Calu3 (cell line): Measurements from ENCODE around the gene TAPT1. TPM values are rescaled to one million over a fixed set of nuclear protein-coding genes. Genes with fewer than 3 reads are reported as not detected.

ENCODE experiments used
- BruUV-seq: library from RNA; stranded (reverse); fragments of 400-500 nt; replicated peaks from 2 replicates; lab custom pipeline; 2021; lab: Mats Ljungman, UMichigan
- CTCF ChIA-PET: fragments of 300-600 bp; sonication (Branson Sonifier 250); formaldehyde crosslinking; loops from one replicate; lab custom pipeline; 2022; ENCODE audit warnings: antibody characterized with exemption; lab: Charles Lee
- DNase-seq: peaks from one replicate; pipeline ENCODE4 v3.0.0; 2022
- H3K27ac Mint-ChIP-seq: one replicate; pipeline ENCODE4 v1.8.0; 2022; ENCODE audit warnings: mixed read lengths; ENCODE audit not compliant: unreplicated experiment
- H3K27me3 Mint-ChIP-seq: one replicate; pipeline ENCODE4 v1.8.0; 2022; ENCODE audit warnings: mixed read lengths; ENCODE audit not compliant: unreplicated experiment
- H3K36me3 Mint-ChIP-seq: one replicate; pipeline ENCODE4 v1.8.0; 2022; ENCODE audit warnings: mild to moderate bottlenecking, moderate library complexity, mixed read lengths; ENCODE audit not compliant: insufficient read depth, unreplicated experiment
- H3K4me1 Mint-ChIP-seq: one replicate; pipeline ENCODE4 v1.8.0; 2022; ENCODE audit warnings: mild to moderate bottlenecking, low read depth, mixed read lengths; ENCODE audit not compliant: unreplicated experiment
- H3K4me3 Mint-ChIP-seq: one replicate; pipeline ENCODE4 v1.8.0; 2022; ENCODE audit warnings: mild to moderate bottlenecking, low read depth, moderate library complexity, mixed read lengths; ENCODE audit not compliant: unreplicated experiment
- H3K9me3 Mint-ChIP-seq: one replicate; pipeline ENCODE4 v1.8.0; 2022; ENCODE audit warnings: low read depth, mixed read lengths; ENCODE audit not compliant: unreplicated experiment
- CTCF ChIP-seq: fragments of 200-600 bp; IDR thresholded peaks from one replicate; pipeline ENCODE4 v1.8.0; 2022; ENCODE audit warnings: antibody characterized with exemption; ENCODE audit not compliant: unreplicated experiment
- intact Hi-C: fragments of 100-400 bp; cut with micrococcal nuclease; formaldehyde crosslinking; loops from one replicate; pipeline ENCODE4 v1.10.0; 2022; ENCODE audit not compliant: unreplicated experiment
- total RNA-seq: library from RNA; stranded (reverse); gene quantifications from 2 replicates; pipeline ENCODE4 v1.2.3, GENCODE V29; 2022

Gene TAPT1
- total RNA-seq, 1 experiment from 2014 or later, result 31.5 TPM

GRCh38 chr4:16194214-16194613 lies 32.1 kb downstream of the TAPT1 start:
- H3K27ac Mint-ChIP-seq, result no peak overlapping the region
- no peak overlapping the region for H3K4me3 Mint-ChIP-seq
- no peaks in the 10 kb centered on the region for H3K9me3 Mint-ChIP-seq
- no peak for DNase-seq
- no TSS peak for BruUV-seq
- peaks cover 8% of the 10 kb centered on the region for H3K4me1 Mint-ChIP-seq
- H3K27me3 Mint-ChIP-seq, result no peaks in the 10 kb centered on the region
- CTCF ChIA-PET, result no interaction called here
- no peaks in the 10 kb centered on the region for H3K36me3 Mint-ChIP-seq
- intact Hi-C loops, result no loop called here
- no peak for TF ChIP-seq CTCF

- Mint-ChIP-seq H3K27ac (no peak overlapping the region), H3K4me1 (peaks cover 8% of the 10 kb centered on the region)
- intact Hi-C loops, result no loop called here
Observed at GRCh38 chr4:16192631-16193518, 33.4 kb downstream of the TAPT1 start.

GRCh38 chr4:16192057-16192456 lies 34.2 kb downstream of the TAPT1 start:
- H3K27me3 Mint-ChIP-seq, result no peaks in the 10 kb centered on the region
- intact Hi-C loops, result no loop called here
- H3K36me3 Mint-ChIP-seq, result no peaks in the 10 kb centered on the region
- BruUV-seq, result no TSS peak
- H3K27ac Mint-ChIP-seq, result no peak overlapping the region
- DNase-seq, result no peak
- H3K9me3 Mint-ChIP-seq, result no peaks in the 10 kb centered on the region
- TF ChIP-seq CTCF, result no peak
- H3K4me3 Mint-ChIP-seq, result no peak overlapping the region
- peaks cover 8% of the 10 kb centered on the region for H3K4me1 Mint-ChIP-seq
- CTCF ChIA-PET, result no interaction called here

More at GRCh38 chr4:16192631-16193518, 33.4 kb downstream of the TAPT1 start:
- CTCF ChIA-PET, result no interaction called here
- no peak for DNase-seq
- H3K4me3 Mint-ChIP-seq, result no peak overlapping the region
- no TSS peak for BruUV-seq
- no peak for TF ChIP-seq CTCF
- no peaks in the 10 kb centered on the region for H3K27me3 Mint-ChIP-seq
- no peaks in the 10 kb centered on the region for H3K9me3 Mint-ChIP-seq
- no peaks in the 10 kb centered on the region for H3K36me3 Mint-ChIP-seq

- no peaks in the 10 kb centered on the region for H3K9me3 Mint-ChIP-seq
- no TSS peak for BruUV-seq
- CTCF ChIA-PET, result no interaction called here
- intact Hi-C loops, result no loop called here
- H3K27me3 Mint-ChIP-seq, result no peaks in the 10 kb centered on the region
- no peak for DNase-seq
- no peak overlapping the region for H3K4me3 Mint-ChIP-seq
- no peaks in the 10 kb centered on the region for H3K4me1 Mint-ChIP-seq
- peaks cover 7% of the 10 kb centered on the region for H3K36me3 Mint-ChIP-seq
- H3K27ac Mint-ChIP-seq, result no peak overlapping the region
- TF ChIP-seq CTCF, result no peak
Observed at GRCh38 chr4:16187455-16187854, 38.8 kb downstream of the TAPT1 start.
